ENCODE data around the gene ETF1.

DNA sequence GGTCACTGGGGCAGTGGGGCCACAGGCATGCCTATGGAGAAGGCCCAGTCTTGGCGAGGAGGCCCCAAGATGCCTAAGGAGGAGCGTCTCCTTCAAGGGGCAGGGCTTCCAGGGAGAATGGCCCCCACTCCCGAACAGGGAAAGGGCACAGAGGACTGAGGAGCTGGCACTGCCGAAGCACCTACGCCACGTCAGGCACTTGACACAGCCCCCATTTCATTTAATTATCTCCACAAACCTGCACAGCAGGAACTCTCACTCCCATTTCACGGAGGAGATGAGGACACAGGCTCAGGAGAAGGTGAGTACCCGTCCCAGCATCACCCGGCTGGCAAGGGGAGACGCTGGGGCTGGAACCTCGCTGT lies 51.8 kb downstream of the ETF1 start:
- TF ChIP-seq EZH2phosphoT487 (IDR thresholded peaks at IDR 0.05; ENCODE audit: borderline replicate concordance, low read depth, low read length), result no peak
- TF ChIP-seq, protein P1, sequence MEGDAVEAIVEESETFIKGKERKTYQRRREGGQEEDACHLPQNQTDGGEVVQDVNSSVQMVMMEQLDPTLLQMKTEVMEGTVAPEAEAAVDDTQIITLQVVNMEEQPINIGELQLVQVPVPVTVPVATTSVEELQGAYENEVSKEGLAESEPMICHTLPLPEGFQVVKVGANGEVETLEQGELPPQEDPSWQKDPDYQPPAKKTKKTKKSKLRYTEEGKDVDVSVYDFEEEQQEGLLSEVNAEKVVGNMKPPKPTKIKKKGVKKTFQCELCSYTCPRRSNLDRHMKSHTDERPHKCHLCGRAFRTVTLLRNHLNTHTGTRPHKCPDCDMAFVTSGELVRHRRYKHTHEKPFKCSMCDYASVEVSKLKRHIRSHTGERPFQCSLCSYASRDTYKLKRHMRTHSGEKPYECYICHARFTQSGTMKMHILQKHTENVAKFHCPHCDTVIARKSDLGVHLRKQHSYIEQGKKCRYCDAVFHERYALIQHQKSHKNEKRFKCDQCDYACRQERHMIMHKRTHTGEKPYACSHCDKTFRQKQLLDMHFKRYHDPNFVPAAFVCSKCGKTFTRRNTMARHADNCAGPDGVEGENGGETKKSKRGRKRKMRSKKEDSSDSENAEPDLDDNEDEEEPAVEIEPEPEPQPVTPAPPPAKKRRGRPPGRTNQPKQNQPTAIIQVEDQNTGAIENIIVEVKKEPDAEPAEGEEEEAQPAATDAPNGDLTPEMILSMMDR (conservative IDR thresholded peaks at IDR 0.05; ENCODE audit: low read length), result no peak
